ENCODE results near the gene LRR1. TPM values are rescaled to one million over a fixed set of nuclear protein-coding genes. Genes with fewer than 3 reads are reported as not detected.

Gene LRR1
- total and polyA plus RNA-seq, 9 of the 15 experiments (the other 6 are each of a cell fraction or from before 2014, with no cell fraction given), result 26.5 to 58.1 (median 31.8) TPM

GRCh38 chr14:49637534-49638078 is 38.9 kb downstream of the LRR1 start (continued):
- no peak for TF ChIP-seq DMBX1 (CRISPR knock-in tag; IDR thresholded peaks at IDR 0.05; ENCODE audit: borderline replicate concordance)
- no peak for TF ChIP-seq KDM4B (IDR thresholded peaks at IDR 0.05; ENCODE audit: borderline replicate concordance in 2 of 2, low read depth in 1 of 2)
- TF ChIP-seq NFATC3 (IDR thresholded peaks at IDR 0.05), result no peak
- no peak for TF ChIP-seq E4F1 (CRISPR knock-in tag; IDR thresholded peaks at IDR 0.05; ENCODE audit: borderline replicate concordance)

GRCh38 chr14:49640540-49641417 is 42.0 kb downstream of the LRR1 start:
- no TSS peak for BruUV-seq (replicated peaks)
- Histone ChIP-seq H3K9me3 (replicated peaks; ENCODE audit: control insufficient read depth, insufficient read depth, low read depth, low read length) (no peaks in the 10 kb centered on the region), H3K4me3 (no peak overlapping the region), H3K27ac (ENCODE audit: extremely low read depth, low read depth, low read length) (0 out of 3 replicates have a peak overlapping the region, but pooled peaks have one; percentile 6), H3K4me2 (ENCODE audit: insufficient read depth, low read length) (no peak overlapping the region), H2AFZ (ENCODE audit: low read depth, low read length) (no peak overlapping the region), H3K27me3 (ENCODE audit: control insufficient read depth in 2 of 2, insufficient read depth in 2 of 2, low read length in 2 of 2) (no peaks in the 10 kb centered on the region), H3K9ac (ENCODE audit: insufficient read depth in 1 of 2, low read depth in 2 of 2, low read length in 2 of 2) (no peak overlapping the region), H3K36me3 (ENCODE audit: control insufficient read depth, insufficient read depth, low read length) (peaks cover 51% of the 10 kb centered on the region), H3K79me2 (ENCODE audit: control insufficient read depth, insufficient read depth, low read length) (peaks cover 59% of the 10 kb centered on the region), H4K20me1 (replicated peaks; ENCODE audit: control insufficient read depth, insufficient read depth, low read length) (no peaks in the 10 kb centered on the region), H3K9me1 (ENCODE audit: control insufficient read depth, insufficient read depth, low read length) (no peaks in the 10 kb centered on the region), H3K4me1 (replicated peaks in 1 of 2; ENCODE audit: control insufficient read depth in 2 of 2, insufficient read depth in 2 of 2, low read length in 2 of 2) (peaks cover 4 to 14% of the 10 kb centered on the region in 2 experiments; a peak in 3 of 5 replicates)
- WGBS (ENCODE audit: insufficient coverage, low coverage, missing lambda C conversion rate), result 68% methylated on average over 5 of the region's 7 CpGs
- FAIRE-seq, result no peak
- in situ Hi-C loops (cut with MboI), result loop anchor here (25.0 kb wide), 1 partner anchor 472 kb away; the partner anchor contains the start of gene VCPKMT
- no peak for DNase-seq (ENCODE audit: extremely low read depth in 1 of 4, low spot score in 3 of 4)
- POLR2A ChIA-PET, result interaction anchor here (0.6 kb wide), 1 partner anchor 447 kb away, joined by 3 read pairs; no protein-coding TSS in a partner anchor
- CTCF ChIA-PET (ENCODE audit: low intra/inter-chr PET ratio), result no interaction called here
- ATAC-seq, result peak; percentile 12
- intact Hi-C loops (cut with micrococcal nuclease), result no loop called here
- TF ChIP-seq GTF2E2 (tag; IDR thresholded peaks at IDR 0.05), result no peak
- TF ChIP-seq CEBPG (CRISPR knock-in tag; IDR thresholded peaks at IDR 0.05), result peak; percentile 54; the same call in 1 of the 2 replicates
- TF ChIP-seq CEBPG (tag; conservative IDR thresholded peaks at IDR 0.05 in 1 of 2, IDR thresholded peaks at IDR 0.05 in 1 of 2), result peak; percentile 65 to 86
- peak; percentile 94 for TF ChIP-seq CEBPB (tag; IDR thresholded peaks at IDR 0.05)
- no peak for TF ChIP-seq NCOA6 (IDR thresholded peaks at IDR 0.05)
- 0 out of 2 replicates have a peak, but pooled peaks have one; percentile 3 for TF ChIP-seq CBFA2T3 (IDR thresholded peaks at IDR 0.05)
- TF ChIP-seq CEBPZ (IDR thresholded peaks at IDR 0.05; ENCODE audit: borderline replicate concordance, low read depth, low read length), result no peak
- TF ChIP-seq POLR2H (tag; IDR thresholded peaks at IDR 0.05; ENCODE audit: low read depth), result no peak
- TF ChIP-seq HLTF (IDR thresholded peaks at IDR 0.05), result no peak

Measured in K562 (cell line).